Activated CD4-positive, alpha-beta T cell treated with anti-CD3 and anti-CD28 coated beads, Interleukin-10, Interleukin-2, amounts not matched to agents 100 ng/mL and 50 ng/mL, durations not matched to agents 16 hours and 8 hours (primary cell): Measurements from ENCODE around the gene GPR161.
"Not testable (repeated sequence)": the region's sequence is repeated elsewhere in the genome, so short reads cannot be mapped to it uniquely, and the experiment has no call there.

Source experiments
- DNase-seq: peaks from one replicate; pipeline ENCODE4 v3.0.0-alpha.2; 2020

GPR161 gene, protein sequence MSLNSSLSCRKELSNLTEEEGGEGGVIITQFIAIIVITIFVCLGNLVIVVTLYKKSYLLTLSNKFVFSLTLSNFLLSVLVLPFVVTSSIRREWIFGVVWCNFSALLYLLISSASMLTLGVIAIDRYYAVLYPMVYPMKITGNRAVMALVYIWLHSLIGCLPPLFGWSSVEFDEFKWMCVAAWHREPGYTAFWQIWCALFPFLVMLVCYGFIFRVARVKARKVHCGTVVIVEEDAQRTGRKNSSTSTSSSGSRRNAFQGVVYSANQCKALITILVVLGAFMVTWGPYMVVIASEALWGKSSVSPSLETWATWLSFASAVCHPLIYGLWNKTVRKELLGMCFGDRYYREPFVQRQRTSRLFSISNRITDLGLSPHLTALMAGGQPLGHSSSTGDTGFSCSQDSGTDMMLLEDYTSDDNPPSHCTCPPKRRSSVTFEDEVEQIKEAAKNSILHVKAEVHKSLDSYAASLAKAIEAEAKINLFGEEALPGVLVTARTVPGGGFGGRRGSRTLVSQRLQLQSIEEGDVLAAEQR

GRCh38 chr1:168136709-168137514, at the start of gene GPR161:
GPR161 (minus strand) TSS chr1:168136930; CDS start chr1:168104850, 32,080 bp downstream.
- peak; percentile 9 for DNase-seq

- not testable (repeated sequence) for DNase-seq
These were observed 44.5 kb upstream of the GPR161 start for GRCh38 chr1:168181063-168181720.

- DNase-seq = no peak
These were observed 43.4 kb upstream of the GPR161 start for GRCh38 chr1:168180148-168180524.

DNA sequence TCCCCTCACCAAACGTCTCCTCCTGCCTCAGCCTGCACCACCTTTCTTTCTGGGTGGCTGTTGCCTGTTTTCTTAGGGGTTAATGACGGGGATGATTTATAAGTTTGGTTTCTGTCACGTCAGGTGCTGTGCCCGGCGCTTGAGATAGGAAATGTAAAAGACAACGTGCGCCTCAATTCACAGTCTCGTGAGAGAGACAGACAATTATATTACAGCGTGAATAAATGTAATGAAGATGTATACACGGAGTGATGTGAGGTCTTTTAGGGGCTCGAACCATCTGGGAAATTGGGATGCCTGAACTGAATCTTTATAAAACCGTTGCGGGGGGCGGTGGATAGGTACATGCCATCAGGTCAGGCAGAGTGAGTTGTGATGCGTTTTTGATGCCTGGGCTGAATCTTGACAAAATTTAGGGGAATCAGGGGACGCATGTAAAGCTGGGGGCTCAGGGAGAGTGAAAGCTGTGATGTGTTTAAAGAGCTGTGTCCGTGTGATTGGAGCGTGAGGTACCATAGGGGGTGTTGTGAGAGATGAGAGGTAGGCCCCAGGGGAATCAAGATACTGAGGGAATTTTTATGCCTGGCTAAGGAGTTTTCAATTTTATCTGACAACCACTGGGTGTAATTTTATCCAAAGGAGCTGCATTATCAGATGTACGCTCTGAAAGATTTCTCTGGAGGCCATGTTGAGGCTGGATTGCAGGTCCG, 42.9 kb upstream of the GPR161 start:
- DNase-seq = peak; percentile 7

GRCh38 chr1:168178638-168179437, 42.1 kb upstream of the GPR161 start, which contains the start of gene TIPRL:
TIPRL (plus strand) TSS chr1:168178962; CDS start chr1:168179078, 116 bp downstream.
- peak; percentile 98 for DNase-seq

DNA sequence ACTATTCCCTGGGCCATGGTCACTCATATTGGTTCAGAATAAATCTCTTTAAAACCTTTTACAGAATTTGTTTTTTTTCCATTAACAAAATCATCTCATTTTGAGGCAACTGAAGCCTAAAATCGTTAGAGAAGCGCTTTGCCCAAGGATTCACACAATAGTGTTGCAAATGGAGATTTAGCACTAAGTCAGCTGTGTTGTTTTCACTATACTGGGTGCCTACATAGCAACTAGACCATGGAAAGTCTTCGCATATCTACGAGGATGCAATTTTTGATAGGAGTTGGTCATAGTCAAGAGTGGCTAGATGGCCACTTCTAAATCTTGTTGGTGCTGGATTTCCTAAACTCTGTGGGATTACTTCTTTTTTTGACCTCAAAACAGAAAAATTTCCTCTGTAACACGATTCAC, 41.5 kb upstream of the GPR161 start:
- DNase-seq = no peak

- DNase-seq = no peak
These were observed 35.7 kb upstream of the GPR161 start for GRCh38 chr1:168172250-168172915.

DNA sequence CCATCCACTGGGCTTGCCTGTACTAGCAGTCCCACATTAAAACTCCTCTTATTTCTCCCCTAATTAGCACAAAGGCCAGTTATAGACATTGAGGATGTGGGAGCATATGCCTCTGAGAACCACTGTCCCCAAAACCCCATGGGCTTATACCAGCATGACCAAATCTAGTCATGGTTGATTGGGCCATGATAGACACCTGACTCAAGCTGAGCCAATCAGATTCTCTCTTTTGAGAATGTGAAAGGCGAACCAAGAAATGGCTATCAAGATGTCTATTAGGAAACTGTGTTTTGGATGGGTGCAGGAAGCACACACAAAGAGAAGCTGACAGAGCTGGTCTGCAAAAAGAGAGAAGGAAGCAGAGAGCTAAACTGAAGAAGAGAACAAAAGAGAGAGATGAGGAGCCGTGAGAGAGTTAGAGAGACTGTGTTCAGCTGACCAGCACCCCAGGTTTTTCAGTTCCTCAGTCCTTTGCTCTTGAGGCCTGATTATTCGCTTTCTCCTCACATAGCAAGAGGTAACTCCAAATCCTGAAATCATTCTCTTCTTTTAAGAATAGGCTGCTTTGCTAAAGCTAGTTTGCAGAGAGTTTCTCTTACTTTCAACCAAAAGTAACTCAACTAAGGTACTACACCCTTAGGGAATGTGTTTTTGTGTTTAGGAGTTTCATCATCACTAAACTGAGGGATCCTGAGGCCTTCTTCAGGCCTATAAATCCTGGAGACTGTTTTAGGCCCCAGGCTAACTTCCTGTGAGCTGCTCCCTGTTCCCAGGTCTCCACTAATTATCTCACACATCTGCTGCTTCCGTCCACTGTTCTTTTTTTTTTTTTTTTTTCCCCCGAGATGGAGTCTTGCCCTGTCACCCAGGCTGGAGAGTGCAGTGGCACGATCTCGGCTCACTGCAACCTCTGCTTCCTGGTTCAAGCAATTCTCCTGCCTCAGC, 34.1 kb upstream of the GPR161 start:
- no peak for DNase-seq

GRCh38 chr1:168167806-168168205, 31.1 kb upstream of the GPR161 start:
- DNase-seq = no peak

- no peak for DNase-seq
These were observed 28.0 kb upstream of the GPR161 start for GRCh38 chr1:168164771-168165170.

- no peak for DNase-seq
These were observed 26.9 kb upstream of the GPR161 start for GRCh38 chr1:168163670-168164069.

GRCh38 chr1:168161459-168161858, 24.7 kb upstream of the GPR161 start:
- DNase-seq = no peak

DNA sequence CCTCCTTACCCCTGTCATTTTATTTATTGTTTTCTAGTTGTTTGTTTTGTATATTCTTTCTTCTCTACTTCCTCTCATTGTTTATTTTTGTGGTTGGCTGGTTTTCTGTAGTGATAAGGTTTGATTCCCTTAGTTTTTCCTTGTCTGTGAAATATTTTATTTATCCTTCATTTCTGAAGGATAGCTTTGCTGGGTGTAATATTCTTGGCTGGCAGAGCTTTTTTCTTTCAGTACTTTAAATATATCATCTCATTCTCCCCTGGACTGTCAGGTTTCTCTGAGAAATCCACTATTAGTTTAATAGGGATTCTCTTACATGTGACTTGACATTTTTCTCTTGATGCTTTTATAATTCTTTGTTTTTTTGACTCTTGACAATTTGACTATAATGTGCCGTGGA, 23.2 kb upstream of the GPR161 start:
- no peak for DNase-seq

- DNase-seq = no peak
These were observed 22.5 kb upstream of the GPR161 start for GRCh38 chr1:168159251-168159650.

GRCh38 chr1:168157638-168158037, 20.9 kb upstream of the GPR161 start:
- no peak for DNase-seq

GRCh38 chr1:168155910-168156309, 19.2 kb upstream of the GPR161 start:
- DNase-seq = no peak

- DNase-seq = not testable (repeated sequence)
These were observed 18.0 kb upstream of the GPR161 start for GRCh38 chr1:168154707-168155106.

DNA sequence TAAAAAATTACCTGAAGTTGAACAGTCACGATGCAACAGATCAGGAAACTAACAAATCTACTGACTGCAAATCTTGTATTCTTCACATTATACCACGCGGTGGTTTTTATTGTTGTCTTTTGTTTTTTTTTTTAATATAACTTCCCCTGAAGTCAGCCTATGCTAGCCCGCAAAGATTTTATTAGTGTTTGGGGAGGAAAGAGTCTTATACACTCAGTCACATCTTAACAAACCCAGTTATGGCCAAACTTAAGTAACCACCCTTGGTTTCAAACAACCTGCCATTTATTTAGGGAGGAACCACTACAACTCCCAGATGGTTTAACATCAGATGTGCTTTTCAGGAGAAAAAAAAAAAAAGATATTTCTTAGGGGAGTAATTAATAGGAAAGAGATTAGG, 15.2 kb upstream of the GPR161 start:
- DNase-seq = no peak

- no peak for DNase-seq
These were observed 13.6 kb upstream of the GPR161 start for GRCh38 chr1:168150283-168150682.

DNA sequence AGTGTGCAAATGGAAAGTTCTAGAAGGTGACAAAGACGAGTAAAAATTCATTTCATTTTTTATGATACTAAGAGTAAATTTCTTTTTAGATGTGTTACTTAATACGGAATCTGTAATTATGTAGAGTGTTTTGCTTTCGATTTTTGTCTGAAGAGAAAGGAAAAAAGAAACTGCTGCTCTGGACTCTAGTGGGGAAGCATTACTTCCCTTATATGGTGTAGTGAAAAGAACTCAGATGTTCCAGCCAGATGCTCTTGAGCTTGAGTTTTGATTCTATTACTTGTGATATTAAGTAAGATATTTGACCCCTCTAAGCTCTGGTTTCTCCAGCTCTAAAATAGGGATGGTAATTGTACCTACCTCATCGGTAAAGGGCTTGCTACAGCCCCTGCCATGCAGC, 12.2 kb upstream of the GPR161 start:
- no peak for DNase-seq
